GM12873 (cell line): ENCODE results near the gene ATG5.

Experiments used
- TF ChIP-seq, protein P1 (sequence below): IDR thresholded peaks from 2 replicates; pipeline ENCODE4 v1.5.1; 2012; ENCODE audit warnings: low read depth, mild to moderate bottlenecking, moderate library complexity, low read length, control low read depth; ENCODE audit not compliant: insufficient read depth; ENCODE audit errors: missing control alignments

ATG5 gene

DNA sequence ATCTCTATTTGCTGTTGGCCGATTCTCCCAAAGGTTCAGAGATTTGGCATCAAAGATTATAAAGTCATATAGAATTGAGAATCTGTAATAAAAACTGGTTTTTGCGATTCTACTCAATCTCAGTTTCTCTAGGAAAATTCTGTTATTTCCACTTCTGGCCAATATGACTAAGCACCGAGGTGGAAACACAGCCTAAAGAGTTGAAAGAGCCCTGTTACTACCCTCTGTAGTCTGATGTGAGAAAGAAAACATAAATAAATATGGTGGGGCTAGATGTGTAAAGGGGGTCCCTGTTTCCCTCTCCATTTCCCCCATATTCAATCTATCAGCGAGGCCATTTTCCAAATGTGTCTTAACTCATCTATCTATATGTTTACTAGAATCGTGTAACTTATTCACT is 156.0 kb downstream of the ATG5 start:
- TF ChIP-seq, protein P1, sequence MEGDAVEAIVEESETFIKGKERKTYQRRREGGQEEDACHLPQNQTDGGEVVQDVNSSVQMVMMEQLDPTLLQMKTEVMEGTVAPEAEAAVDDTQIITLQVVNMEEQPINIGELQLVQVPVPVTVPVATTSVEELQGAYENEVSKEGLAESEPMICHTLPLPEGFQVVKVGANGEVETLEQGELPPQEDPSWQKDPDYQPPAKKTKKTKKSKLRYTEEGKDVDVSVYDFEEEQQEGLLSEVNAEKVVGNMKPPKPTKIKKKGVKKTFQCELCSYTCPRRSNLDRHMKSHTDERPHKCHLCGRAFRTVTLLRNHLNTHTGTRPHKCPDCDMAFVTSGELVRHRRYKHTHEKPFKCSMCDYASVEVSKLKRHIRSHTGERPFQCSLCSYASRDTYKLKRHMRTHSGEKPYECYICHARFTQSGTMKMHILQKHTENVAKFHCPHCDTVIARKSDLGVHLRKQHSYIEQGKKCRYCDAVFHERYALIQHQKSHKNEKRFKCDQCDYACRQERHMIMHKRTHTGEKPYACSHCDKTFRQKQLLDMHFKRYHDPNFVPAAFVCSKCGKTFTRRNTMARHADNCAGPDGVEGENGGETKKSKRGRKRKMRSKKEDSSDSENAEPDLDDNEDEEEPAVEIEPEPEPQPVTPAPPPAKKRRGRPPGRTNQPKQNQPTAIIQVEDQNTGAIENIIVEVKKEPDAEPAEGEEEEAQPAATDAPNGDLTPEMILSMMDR, result no peak

DNA sequence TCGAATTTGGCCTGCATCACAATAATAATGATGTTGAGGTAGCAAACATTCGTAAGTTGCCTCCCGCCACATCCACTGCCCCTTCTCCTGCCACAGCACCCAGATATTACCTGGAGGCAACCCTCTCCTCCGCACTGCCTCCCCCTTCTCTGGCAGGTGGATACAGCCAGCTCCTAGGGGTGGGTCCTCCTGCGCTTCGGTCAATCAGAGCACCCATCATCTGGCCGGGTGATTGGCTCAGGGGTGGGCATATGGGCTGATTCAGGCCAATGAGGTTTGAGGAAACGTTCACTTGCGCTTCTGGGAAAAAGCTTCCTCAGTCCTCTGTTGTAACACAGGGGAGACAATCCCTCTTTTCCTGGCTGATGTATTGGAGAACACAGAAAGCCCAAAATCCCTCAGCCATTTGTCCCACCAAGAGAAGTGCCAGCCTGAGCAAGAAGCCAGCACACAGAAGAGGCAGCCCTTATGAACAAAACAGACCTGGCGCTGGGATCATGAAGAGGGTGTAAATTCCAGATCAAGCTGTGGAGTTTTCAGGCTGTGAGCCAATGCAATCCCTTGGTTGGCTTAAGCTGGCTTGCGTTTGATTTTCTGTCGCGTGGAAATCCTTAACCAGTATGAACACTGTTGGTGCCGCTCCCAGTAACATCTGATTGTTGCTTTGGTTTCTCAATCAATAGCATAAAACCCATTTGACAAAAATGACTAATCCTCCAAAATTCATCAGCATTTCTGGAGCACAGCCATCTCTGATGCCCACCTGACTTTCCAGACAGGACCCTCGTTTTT is 157.3 kb downstream of the ATG5 start:
- TF ChIP-seq, protein P1, result no peak

DNA sequence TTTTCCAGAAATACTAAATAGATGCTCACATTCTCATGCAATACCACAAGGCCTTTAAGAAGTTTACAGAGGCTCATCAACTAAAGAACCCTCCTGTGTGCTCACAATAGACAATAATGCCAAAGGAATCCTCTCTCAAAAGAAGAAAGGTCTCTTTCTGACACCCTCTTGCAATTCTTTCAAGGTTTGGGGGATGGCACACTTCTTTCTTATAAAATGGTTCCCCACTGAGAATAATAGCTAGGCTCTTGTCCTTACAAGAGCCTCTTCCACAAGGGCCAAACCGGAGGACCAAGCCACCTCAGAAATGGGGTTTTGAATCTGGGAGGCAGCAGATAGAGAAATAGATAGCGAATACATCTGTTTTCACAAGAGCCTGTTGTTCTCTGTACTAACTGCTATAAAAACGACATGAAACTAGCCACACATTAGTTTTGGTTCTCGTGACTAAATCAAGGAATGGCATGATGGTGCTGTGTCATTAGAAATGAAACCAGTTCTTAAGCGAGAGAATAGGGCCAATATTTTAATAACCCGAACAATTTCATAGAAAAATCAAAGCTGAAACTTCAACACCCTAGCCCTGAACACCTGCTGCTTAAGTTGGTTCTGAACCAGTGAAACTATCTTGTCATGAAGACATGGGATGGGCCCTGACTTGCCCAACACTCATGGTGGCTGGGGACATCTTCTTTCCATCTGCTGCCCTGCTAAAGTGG is 158.3 kb downstream of the ATG5 start:
- TF ChIP-seq, protein P1, result no peak

DNA sequence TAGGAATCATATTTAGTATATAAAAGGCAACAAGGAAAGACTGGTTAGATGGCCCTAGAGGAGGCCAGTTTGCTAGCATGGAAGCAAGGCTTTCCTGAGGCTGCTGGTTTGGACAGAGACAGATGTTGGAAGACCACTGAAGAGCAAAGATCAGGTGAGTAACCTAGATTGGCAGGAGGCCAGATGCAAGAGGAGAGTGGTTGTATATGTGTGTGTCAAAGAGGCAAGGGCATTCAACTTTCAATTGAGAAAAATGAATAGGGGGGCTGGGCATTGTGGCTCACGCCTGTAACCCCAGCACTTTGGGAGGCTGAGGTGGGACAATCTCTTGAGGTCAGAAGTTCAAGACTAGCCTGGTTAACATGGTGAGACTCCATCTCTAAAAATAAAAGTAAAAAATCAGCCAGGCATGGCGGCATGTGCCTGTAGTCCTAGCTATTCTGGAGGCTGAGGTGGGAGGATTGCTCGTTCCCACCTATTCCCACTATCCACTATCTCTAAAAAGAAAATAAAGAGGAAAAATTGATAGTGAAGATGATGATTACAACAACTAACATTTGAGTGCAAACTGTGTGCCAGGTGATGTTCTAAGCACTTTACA is 159.6 kb downstream of the ATG5 start:
- TF ChIP-seq, protein P1, result no peak

DNA sequence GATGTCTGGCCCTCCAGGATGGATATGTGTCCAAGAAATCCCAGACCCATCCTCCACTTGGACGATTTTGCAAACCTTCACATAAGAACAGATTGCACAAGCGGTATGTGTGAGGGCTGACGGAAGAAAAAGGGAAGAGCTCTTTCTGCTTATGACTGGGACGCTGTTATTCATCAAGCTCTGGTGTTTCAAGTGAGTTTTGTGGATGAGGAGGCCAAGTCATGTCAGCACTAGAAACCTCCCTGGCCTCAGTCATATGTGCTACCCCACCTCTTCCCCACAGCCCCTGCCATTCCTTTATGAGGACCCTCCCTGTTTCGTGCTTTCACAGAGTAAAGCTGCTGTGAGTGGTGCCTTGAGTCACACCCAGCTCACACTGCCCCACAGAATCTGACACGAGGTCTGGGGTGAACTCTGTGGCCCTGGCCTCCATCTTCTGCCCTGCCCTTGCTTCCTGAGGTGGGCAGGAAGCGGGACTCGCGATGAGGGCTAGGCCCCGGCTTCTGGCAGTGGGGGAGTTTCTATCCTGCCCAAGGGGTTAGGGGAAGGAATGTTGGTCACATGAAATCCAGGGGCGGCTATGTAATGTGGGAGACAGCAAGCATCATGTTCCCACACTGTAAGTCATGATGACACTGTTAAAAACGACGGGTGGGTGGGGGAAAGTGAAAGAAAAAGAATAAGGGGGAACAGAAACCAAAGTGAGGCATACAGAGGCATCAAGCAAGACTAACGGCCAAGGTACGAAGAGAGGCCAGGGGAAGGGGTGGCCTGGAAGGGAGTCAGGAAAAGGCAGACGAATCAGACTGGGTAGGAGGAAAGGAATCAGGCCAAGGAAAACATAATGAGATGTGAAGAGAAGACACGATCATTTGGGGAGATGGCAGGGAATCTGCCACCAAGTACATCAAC is 161.3 kb downstream of the ATG5 start:
- TF ChIP-seq, protein P1, result no peak

DNA sequence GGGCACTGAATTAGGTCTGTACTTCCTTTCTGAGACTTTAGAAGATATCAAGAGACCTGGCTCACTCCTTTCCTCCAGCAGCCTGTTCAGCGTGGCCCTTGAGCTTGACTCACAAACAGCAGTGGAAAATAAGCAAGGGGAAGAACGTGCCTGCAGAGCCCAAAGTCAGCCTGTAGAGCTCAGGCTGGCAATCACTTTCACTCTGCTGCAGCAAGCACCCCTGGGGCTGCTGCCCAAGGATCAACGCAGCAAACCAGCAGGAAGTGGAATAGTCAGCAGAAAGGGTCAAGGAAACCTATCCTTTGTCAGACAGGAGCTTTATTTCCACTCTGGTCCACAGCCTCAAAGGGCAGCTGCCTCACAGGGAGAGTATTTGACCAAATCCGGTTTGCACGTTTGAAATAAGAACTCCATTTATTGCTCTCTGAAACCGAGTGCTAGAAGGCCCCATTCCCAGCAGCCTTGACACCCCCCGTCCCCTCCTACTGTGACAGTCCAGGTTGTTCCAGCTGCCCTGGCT is 162.1 kb downstream of the ATG5 start:
- TF ChIP-seq, protein P1, result peak; percentile 42
